HG02623 (cell line): ENCODE measurements around the gene DNAJB1.
"Not testable (repeated sequence)": the region's sequence is repeated elsewhere in the genome, so short reads cannot be mapped to it uniquely, and the experiment has no call there.

Source experiments
- ATAC-seq: cut with Tn5 transposase; IDR thresholded peaks from one replicate; pipeline ENCODE4 v1.9.1; 2021; ENCODE audit warnings: moderate library complexity; ENCODE audit not compliant: unreplicated experiment

Gene DNAJB1

GRCh38 chr19:14553042-14553938 lies 35.1 kb upstream of the DNAJB1 start:
- no peak for ATAC-seq

- ATAC-seq, result not testable (repeated sequence)
Observed at GRCh38 chr19:14552006-14552360, 33.8 kb upstream of the DNAJB1 start.

GRCh38 chr19:14551134-14552005 lies 33.2 kb upstream of the DNAJB1 start:
- not testable (repeated sequence) for ATAC-seq

GRCh38 chr19:14550201-14550754 lies 32.1 kb upstream of the DNAJB1 start:
- ATAC-seq, result no peak

GRCh38 chr19:14545716-14546082 lies 27.5 kb upstream of the DNAJB1 start:
- ATAC-seq, result no peak

GRCh38 chr19:14544977-14545715 lies 26.9 kb upstream of the DNAJB1 start:
- no peak for ATAC-seq

- no peak for ATAC-seq
Observed at GRCh38 chr19:14544047-14544446, 25.9 kb upstream of the DNAJB1 start.

- no peak for ATAC-seq
Observed at GRCh38 chr19:14542711-14543328, 24.6 kb upstream of the DNAJB1 start.

GRCh38 chr19:14541979-14542378 lies 23.8 kb upstream of the DNAJB1 start:
- not testable (repeated sequence) for ATAC-seq

GRCh38 chr19:14540741-14541525 lies 22.7 kb upstream of the DNAJB1 start:
- no peak for ATAC-seq

- no peak for ATAC-seq
Observed at GRCh38 chr19:14536926-14537692, 18.9 kb upstream of the DNAJB1 start.

- ATAC-seq, result no peak
Observed at GRCh38 chr19:14533450-14533849, 15.3 kb upstream of the DNAJB1 start.

- no peak for ATAC-seq
Observed at GRCh38 chr19:14530506-14530905, 12.3 kb upstream of the DNAJB1 start.

- no peak for ATAC-seq
Observed at GRCh38 chr19:14530005-14530348, 11.8 kb upstream of the DNAJB1 start.

- peak; percentile 94 for ATAC-seq
Observed at GRCh38 chr19:14529254-14530004, 11.2 kb upstream of the DNAJB1 start, which contains the start of gene TECR. TSS of gene TECR (plus strand) at chr19:14529594. CDS start at chr19:14529697, 103 bp downstream.

GRCh38 chr19:14528419-14529253 lies 10.4 kb upstream of the DNAJB1 start:
- no peak for ATAC-seq

GRCh38 chr19:14526423-14526822 lies 8.2 kb upstream of the DNAJB1 start:
- ATAC-seq, result no peak
